Activated CD4-positive, alpha-beta memory T cell treated with anti-CD3 and anti-CD28 coated beads, Interleukin-2, amount 10 ng/mL, durations not matched to agents 7 days and 5 days (primary cell): Measurements from ENCODE around the gene CALML5. TPM values are rescaled to one million over a fixed set of nuclear protein-coding genes. Genes with fewer than 3 reads are reported as not detected.

Source experiments
- CTCF ChIA-PET: fragments of 350-600 bp; sonication (Branson Sonifier 250); formaldehyde crosslinking; loops from one replicate; lab custom pipeline; 2021; ENCODE audit warnings: antibody characterized with exemption, inconsistent platforms; lab: Charles Lee
- POLR2A ChIA-PET: fragments of 350-600 bp; sonication (Branson Sonifier 250); formaldehyde crosslinking; loops from one replicate; lab custom pipeline; 2021; ENCODE audit warnings: antibody characterized with exemption; lab: Charles Lee
- DNase-seq: peaks from one replicate; pipeline ENCODE4 v3.0.0-alpha.2; 2020
- H3K27ac Mint-ChIP-seq: one replicate; pipeline ENCODE4 v1.8.0; 2021; ENCODE audit warnings: mild to moderate bottlenecking, mixed read lengths
- H3K27me3 Mint-ChIP-seq: one replicate; pipeline ENCODE4 v1.8.0; 2021; ENCODE audit warnings: mixed read lengths
- H3K36me3 Mint-ChIP-seq: one replicate; pipeline ENCODE4 v1.8.0; 2021; ENCODE audit warnings: low read depth, mixed read lengths
- H3K4me1 Mint-ChIP-seq: one replicate; pipeline ENCODE4 v1.8.0; 2021; ENCODE audit warnings: mixed read lengths
- H3K4me3 Mint-ChIP-seq: one replicate; pipeline ENCODE4 v1.8.0; 2021; ENCODE audit warnings: mild to moderate bottlenecking, mixed read lengths
- H3K9me3 Mint-ChIP-seq: one replicate; pipeline ENCODE4 v1.8.0; 2021; ENCODE audit warnings: mixed read lengths
- total RNA-seq, 2 experiments: library from RNA; stranded (reverse); gene quantifications; one replicate each; pipeline ENCODE4 v1.2.3, GENCODE V29; 2021

The CALML5 gene
- total RNA-seq, 2 experiments from 2014 or later: not detected

DNA sequence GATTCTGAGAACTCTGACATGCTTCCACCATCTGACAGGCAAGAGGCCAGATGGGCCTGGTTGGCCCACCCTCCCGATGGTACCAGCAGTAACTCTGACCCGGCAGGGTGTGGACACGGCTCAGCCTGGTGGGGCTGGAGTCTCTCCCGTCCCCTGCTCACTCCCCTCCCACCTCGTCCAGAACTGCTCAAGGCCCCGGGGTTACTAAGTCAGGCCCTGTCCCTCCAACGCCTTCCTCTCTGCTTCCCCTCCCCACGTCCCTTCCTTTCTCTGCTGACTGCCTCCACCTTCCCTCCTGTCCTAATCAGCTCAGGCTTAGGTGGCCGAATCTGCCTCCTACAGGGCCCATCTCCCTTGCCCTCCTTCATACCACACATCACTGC, 12.5 kb downstream of the CALML5 start:
- H3K4me1 Mint-ChIP-seq: no peaks in the 10 kb centered on the region
- no peak overlapping the region for H3K4me3 Mint-ChIP-seq

DNA sequence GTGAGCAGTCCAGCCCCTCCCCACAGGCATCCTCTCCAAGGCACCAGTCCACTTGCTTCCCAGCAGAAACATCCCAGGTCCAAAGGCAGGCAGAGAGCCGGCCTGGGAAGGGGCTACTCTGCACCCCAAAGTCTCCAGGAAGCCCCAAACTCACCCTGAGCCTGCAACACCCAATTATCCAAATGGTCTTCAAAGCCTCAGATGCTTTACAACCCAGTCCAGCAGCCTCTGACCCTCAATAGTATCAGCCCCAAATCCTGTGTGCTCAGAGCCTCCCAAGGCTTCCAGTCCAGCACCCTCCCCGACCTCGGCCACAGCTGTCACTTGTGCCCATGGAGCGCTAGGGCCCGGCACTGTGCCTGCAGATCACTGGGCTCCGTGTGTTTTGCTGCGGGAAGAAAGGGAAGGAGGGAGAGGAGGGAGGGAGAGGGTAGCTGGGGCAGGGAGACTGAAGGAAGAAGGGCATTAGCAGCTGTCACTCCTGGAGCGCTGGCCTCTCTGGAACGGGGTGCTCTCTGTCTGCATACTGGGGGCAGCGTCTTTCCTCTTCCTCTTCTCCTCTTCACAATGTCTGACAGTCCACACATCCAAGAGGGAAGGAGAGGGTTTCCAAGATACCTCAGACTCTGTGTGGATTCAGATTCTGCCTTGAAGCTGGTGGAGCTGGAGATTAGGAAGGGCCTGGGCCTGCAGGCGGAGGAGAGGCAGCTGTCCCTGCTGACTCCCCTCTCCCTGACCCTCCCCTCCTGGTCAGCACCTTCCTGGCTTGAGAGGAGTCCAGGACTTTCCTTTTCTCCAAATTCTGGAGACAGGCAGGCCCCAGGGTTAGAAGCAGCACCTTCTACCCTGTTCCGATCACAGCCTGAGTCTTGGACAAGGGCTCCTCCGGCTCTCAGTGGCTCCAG, 13.2 kb downstream of the CALML5 start:
- Mint-ChIP-seq H3K27me3 (peaks cover 2% of the 10 kb centered on the region), H3K27ac (no peak overlapping the region), H3K4me1 (no peaks in the 10 kb centered on the region), H3K9me3 (no peaks in the 10 kb centered on the region), H3K4me3 (no peak overlapping the region), H3K36me3 (no peaks in the 10 kb centered on the region)
- ChIA-PET POLR2A (no interaction called here), CTCF (no interaction called here)
- no peak for DNase-seq

More for the DNA sequence above, 12.5 kb downstream of the CALML5 start:
- Mint-ChIP-seq H3K36me3 (no peaks in the 10 kb centered on the region), H3K27ac (no peak overlapping the region), H3K9me3 (peaks cover 3% of the 10 kb centered on the region), H3K27me3 (peaks cover 2% of the 10 kb centered on the region)
- POLR2A ChIA-PET: no interaction called here
- CTCF ChIA-PET: no interaction called here
- DNase-seq: no peak

DNA sequence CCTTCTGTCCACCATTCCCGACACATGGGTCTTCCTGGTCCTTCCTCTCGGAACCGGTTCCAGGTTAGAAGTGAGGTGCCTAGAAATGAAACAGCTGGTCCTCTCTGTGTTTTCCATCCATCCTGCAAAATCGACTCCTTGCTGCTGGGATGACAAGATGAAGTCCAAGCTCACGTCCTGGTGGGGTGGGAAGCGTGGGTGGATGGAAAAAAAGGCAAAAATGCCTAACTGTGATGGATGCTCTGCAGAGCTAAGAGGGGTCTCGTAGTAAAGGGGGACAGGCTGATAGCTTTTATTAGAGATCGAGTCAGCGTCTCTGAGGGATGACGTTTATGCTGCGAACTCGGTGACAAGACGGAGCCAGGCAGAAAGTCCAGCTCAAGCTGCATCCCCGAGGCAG, 14.1 kb downstream of the CALML5 start:
- DNase-seq: no peak
- Mint-ChIP-seq H3K4me1 (no peaks in the 10 kb centered on the region), H3K27me3 (peaks cover 2% of the 10 kb centered on the region), H3K27ac (no peak overlapping the region), H3K36me3 (no peaks in the 10 kb centered on the region), H3K9me3 (no peaks in the 10 kb centered on the region), H3K4me3 (no peak overlapping the region)
- ChIA-PET CTCF (no interaction called here), POLR2A (no interaction called here)

DNA sequence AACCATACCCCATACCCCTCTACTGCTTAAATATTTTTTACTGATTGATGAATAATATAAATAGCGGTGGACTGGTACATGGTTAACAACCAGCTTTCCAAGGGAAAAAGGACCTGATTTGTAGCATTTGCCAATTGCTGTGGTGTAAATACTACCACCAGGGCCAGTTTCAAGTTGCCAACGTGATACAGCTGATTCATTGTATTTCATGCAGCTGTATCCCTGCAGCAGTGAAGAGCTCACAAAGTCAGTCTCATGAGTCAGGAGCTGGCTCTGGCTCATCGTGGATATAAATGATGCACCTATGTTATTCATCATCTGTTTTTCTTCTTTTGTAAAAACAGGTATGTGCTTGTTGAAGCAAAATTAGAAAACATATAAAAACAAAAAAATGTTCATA, 15.2 kb downstream of the CALML5 start:
- no peaks in the 10 kb centered on the region for H3K9me3 Mint-ChIP-seq
- no peaks in the 10 kb centered on the region for H3K4me1 Mint-ChIP-seq
- H3K27ac Mint-ChIP-seq: no peak overlapping the region
- POLR2A ChIA-PET: no interaction called here
- no peak overlapping the region for H3K4me3 Mint-ChIP-seq
- H3K27me3 Mint-ChIP-seq: peaks cover 2% of the 10 kb centered on the region
- no peak for DNase-seq
- H3K36me3 Mint-ChIP-seq: no peaks in the 10 kb centered on the region
- CTCF ChIA-PET: no interaction called here

DNA sequence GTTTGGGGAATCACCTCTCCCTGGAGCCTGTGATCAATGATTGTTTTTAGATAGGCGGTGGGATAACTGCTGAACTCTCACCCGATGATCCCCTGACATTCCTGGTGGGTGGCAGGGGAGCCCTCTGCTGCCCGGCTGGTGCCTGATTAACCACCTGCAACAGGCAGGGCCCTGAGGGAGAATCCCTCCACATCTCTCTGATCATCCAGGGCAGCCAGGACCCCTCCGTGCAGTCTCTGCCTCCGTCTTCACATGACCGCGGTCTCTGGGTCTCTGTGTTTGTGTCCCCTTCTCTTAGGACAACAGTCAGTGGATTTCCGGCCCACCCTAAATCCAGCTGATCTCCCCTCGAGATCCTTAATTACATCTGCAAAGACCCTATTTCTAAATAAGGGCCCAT, 17.4 kb downstream of the CALML5 start:
- ChIA-PET POLR2A (no interaction called here), CTCF (no interaction called here)
- no peak overlapping the region for H3K27ac Mint-ChIP-seq
- H3K9me3 Mint-ChIP-seq: no peaks in the 10 kb centered on the region
- no peak overlapping the region for H3K4me3 Mint-ChIP-seq
- peaks cover 4% of the 10 kb centered on the region for H3K27me3 Mint-ChIP-seq
- no peaks in the 10 kb centered on the region for H3K36me3 Mint-ChIP-seq
- no peak for DNase-seq
- H3K4me1 Mint-ChIP-seq: no peaks in the 10 kb centered on the region

DNA sequence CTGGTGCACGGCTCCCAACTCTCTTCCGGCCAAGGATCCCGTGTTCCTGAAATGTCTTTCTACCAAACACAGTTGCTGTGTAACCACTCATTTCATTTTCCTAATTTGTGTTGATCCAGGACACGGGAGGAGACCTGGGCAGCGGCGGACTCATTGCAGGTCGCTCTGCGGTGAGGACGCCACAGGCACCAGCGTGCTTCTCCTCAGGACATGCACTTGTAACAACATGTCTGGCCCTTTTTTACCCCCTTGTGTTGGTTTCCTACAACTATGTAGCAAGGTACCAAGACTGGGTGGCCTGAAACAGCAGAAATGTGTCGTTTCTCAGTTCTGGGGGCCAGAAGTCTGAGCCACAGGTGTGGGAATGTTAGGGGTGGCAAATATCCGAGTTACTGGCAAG, 18.2 kb downstream of the CALML5 start:
- POLR2A ChIA-PET: no interaction called here
- peaks cover 3% of the 10 kb centered on the region for H3K27me3 Mint-ChIP-seq
- H3K9me3 Mint-ChIP-seq: no peaks in the 10 kb centered on the region
- H3K4me1 Mint-ChIP-seq: no peaks in the 10 kb centered on the region
- no peak overlapping the region for H3K27ac Mint-ChIP-seq
- H3K4me3 Mint-ChIP-seq: no peak overlapping the region
- CTCF ChIA-PET: no interaction called here
- DNase-seq: no peak
- no peaks in the 10 kb centered on the region for H3K36me3 Mint-ChIP-seq

DNA sequence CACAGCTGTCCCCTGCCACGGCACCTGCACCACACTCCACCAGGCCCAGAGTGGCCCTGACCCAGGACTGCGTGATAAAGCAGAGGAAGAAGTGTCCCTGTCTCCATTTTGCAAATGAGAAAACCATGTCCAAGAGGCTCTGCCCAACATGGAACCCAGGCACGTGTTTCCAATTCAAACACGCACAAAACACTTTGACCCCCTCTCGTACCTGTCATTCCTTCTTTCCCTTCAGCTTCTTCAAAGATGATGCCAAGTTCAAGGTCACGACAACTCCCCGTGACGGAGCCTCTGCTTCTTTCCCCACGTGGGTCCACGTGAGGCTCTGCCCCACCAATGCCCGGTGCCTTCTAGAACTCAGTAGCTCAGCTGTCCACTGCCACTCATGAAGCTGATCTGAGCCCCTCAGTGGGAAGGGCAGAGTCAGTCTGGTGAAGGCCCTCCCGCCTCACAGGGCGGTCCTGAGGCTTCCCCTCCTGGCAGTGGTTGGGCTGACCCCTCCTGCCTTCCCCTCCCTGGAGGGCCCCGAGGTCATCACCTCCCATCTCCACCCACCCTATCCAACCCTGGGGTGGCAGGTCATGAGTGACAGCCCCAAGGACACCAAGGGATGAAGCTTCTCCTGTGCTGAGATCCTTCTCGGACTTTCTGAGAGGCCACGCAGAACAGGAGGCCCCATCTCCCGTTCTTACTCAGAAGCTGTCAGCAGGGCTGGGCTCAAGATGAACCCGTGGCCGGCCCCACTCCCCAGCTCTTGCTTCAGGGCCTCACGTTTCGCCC, 19.0 kb downstream of the CALML5 start:
- Mint-ChIP-seq H3K36me3 (no peaks in the 10 kb centered on the region), H3K4me1 (no peaks in the 10 kb centered on the region), H3K27me3 (peaks cover 3% of the 10 kb centered on the region), H3K4me3 (no peak overlapping the region), H3K9me3 (no peaks in the 10 kb centered on the region), H3K27ac (no peak overlapping the region)
- POLR2A ChIA-PET: no interaction called here
- DNase-seq: no peak
- CTCF ChIA-PET: no interaction called here

DNA sequence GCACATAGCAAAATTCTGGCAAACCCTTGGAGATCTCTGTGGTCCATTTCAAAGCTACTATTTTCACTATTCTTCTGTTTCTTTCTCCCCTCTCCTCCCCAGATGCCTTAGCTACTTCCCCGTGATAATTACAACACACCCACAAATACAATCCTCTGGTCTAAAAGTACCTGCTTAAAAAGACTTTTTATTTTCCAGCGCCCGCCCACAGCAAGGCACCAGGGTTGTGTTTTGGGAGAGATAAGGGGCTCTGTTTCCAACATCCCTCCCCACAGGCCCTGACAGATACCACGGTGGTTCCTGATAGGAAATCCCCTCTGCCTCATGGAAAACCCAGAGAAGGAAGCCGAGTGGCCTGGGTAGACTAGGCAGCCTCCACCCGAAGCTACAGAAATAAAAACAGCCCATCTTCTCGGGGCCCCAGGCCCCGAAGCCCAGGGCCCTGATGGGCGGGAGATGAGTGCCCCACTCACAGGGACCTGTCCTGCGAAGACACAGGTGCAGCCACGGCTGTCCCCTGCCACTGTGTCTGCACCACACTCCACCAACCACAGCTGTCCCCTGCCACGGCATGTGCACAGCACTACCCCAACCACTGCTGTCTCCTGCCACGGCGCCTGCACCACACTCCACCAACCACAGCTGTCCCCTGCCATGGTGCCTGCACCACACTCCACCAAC, 19.7 kb downstream of the CALML5 start:
- no peaks in the 10 kb centered on the region for H3K9me3 Mint-ChIP-seq
- peaks cover 3% of the 10 kb centered on the region for H3K27me3 Mint-ChIP-seq
- CTCF ChIA-PET: no interaction called here
- no peaks in the 10 kb centered on the region for H3K4me1 Mint-ChIP-seq
- DNase-seq: no peak
- no peaks in the 10 kb centered on the region for H3K36me3 Mint-ChIP-seq
- POLR2A ChIA-PET: no interaction called here
- no peak overlapping the region for H3K4me3 Mint-ChIP-seq
- H3K27ac Mint-ChIP-seq: no peak overlapping the region

DNA sequence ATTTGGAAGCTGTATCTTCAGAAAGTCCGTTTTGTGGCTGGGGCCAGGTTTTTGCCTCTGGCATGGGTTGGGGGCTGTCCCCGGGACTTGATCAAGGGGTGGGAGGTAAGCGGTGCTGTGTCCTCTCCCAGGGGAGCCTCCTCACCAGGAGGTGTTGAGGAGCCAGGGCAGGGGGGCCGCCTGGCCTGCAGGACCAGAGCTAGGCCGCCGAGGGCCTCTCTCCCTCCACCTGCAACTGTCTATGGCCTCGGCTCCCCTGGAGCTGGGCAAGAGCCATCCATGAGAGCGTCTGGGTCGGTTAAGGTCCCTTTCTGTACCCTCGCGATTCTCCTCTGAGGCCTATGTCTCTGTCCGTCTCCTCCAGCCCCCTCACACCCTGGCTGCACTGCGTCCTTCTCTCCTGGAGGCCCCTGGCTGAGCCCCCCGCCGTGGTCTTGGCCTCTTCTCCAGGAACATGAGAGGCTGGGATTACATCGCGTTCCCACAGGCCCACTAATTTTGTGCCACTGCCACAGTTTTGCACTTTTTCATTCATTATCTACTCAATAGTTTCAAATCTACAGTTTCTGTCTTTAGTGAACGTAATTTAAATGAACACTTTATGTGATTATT, 20.6 kb downstream of the CALML5 start:
- Mint-ChIP-seq H3K9me3 (no peaks in the 10 kb centered on the region), H3K27ac (no peak overlapping the region), H3K36me3 (no peaks in the 10 kb centered on the region), H3K4me3 (no peak overlapping the region), H3K4me1 (no peaks in the 10 kb centered on the region), H3K27me3 (peaks cover 3% of the 10 kb centered on the region)
- CTCF ChIA-PET: no interaction called here
- POLR2A ChIA-PET: no interaction called here
- no peak for DNase-seq

DNA sequence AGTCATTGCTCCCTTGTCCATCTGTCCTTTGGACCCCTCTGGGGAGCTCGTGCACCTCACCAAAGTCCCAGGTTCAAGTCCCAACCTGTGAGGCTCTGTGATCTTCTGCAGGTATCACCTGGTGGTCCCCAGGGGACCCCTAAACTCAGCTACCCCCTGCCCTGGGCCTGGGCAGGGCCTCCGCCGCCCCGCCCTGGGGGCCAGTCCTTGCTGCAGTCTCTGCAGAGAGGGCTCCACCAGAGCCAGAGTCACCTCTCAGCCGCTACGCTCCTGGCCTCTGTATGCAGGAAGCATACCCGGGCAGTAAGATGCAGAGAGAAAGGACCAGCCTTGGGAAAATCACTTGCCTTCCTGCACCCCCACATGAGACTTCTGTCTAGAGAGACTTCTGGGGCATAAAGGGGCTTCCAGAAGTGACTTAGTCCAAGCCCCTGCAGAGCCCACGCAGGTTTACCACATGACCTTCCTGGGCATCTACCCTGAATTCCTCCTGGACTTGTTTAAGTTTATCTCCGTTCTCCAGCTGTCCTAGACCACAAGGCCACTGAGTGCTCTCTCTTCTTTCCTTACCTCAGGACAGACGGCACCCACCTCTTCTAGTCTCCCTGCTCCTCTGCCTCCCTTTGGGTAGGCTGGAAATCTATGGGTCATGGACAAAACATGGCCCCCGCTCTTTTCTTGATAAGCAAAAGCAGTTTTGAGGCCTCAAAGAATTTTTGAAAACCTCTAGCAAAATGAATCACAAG, 21.2 kb downstream of the CALML5 start:
- Mint-ChIP-seq H3K27me3 (peaks cover 3% of the 10 kb centered on the region), H3K9me3 (no peaks in the 10 kb centered on the region), H3K27ac (no peak overlapping the region), H3K4me1 (no peaks in the 10 kb centered on the region), H3K36me3 (no peaks in the 10 kb centered on the region), H3K4me3 (no peak overlapping the region)
- ChIA-PET POLR2A (no interaction called here), CTCF (no interaction called here)
- no peak for DNase-seq

DNA sequence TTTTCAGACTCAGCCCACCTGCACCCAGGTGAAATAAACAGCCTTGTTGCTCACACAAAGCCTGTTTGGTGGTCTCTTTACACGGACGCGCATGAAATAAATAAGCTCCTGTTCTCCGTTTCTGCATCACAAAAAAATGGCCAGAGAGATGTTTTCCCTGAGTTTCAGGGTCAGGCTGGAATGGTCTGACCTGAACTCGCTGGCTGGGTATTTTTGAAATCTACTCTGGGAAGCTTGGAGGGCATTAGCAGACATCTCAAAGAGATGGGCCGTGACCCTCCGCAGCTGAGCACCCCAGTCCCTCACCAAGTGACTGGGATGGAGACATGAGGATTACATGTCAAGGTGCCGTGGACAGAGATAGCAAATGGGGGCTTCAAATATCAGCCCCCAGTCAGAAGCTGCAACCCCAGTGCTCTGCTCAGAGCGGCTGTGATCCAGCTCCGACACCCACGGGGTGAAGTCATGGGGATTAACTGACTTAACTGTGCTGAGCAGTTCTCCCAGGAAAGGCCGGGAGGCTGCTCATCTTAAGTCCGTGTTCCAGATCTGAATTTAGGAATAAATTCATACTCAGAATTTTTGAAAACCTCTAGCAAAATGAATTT, 22.3 kb downstream of the CALML5 start:
- Mint-ChIP-seq H3K36me3 (no peaks in the 10 kb centered on the region), H3K4me3 (no peak overlapping the region), H3K27ac (no peak overlapping the region), H3K4me1 (no peaks in the 10 kb centered on the region), H3K27me3 (peaks cover 3% of the 10 kb centered on the region), H3K9me3 (no peaks in the 10 kb centered on the region)
- DNase-seq: no peak
- POLR2A ChIA-PET: no interaction called here
- CTCF ChIA-PET: no interaction called here
